ENCODE data around the gene SYT8. TPM values are rescaled to one million over a fixed set of nuclear protein-coding genes. Genes with fewer than 3 reads are reported as not detected.

The SYT8 gene
- total RNA-seq, 5 donors from 2014 or later (not counting 1 experiment from before 2014, with no cell fraction given) = not detected

- H3K4me1 Mint-ChIP-seq = peaks cover 37 to 63% (median 60%) of the 10 kb centered on the region in 3 donors
- CTCF ChIA-PET = interaction anchor here in 1 of 2 donors (0.6 kb wide), 1 partner anchor 16 kb away, joined by 5 read pairs; no protein-coding TSS in a partner anchor
Observed at GRCh38 chr11:1866226-1866625, 31.4 kb downstream of the SYT8 start.

GRCh38 chr11:1866776-1867175, 32.0 kb downstream of the SYT8 start:
- Mint-ChIP-seq H3K27ac (no peak overlapping the region), H3K9me3 (no peaks in the 10 kb centered on the region)
- DNase-seq = no peak

More at GRCh38 chr11:1866226-1866625, 31.4 kb downstream of the SYT8 start:
- Mint-ChIP-seq H3K27me3 (no peaks in the 10 kb centered on the region), H3K9me3 (no peaks in the 10 kb centered on the region), H3K36me3 (peaks cover 5% of the 10 kb centered on the region), H3K4me3 (no peak overlapping the region), H3K27ac (no peak overlapping the region)
- ATAC-seq (replicated peaks in 1 of 4) = no peak
- POLR2A ChIA-PET = no interaction called here
- no peaks in the 10 kb centered on the region for H3K9me3 ChIP-seq
- H3K36me3 ChIP-seq (ENCODE audit: control insufficient read depth in 2 of 2, extremely low read depth in 1 of 2, insufficient read depth in 1 of 2, low read length in 1 of 2) = peaks cover 19 to 23% of the 10 kb centered on the region in 2 donors
- H3K4me1 ChIP-seq (ENCODE audit: control insufficient read depth in 1 of 2, extremely low read depth in 1 of 2, insufficient read depth in 2 of 2, low read length in 2 of 2) = peaks cover 34 to 91% of the 10 kb centered on the region in 2 experiments
- no peak overlapping the region for H3K4me3 ChIP-seq (ENCODE audit: control insufficient read depth in 1 of 2, extremely low read depth in 1 of 2, low read length in 1 of 2)
- no peaks in the 10 kb centered on the region for H3K27me3 ChIP-seq (replicated peaks in 1 of 2; ENCODE audit: control insufficient read depth in 2 of 2, extremely low read depth in 1 of 2, insufficient read depth in 2 of 2, low read length in 1 of 2)
- no peak for DNase-seq
- no peak overlapping the region for H3K27ac ChIP-seq (ENCODE audit: low read length)
- 85% methylated on average over 6 of the region's 8 CpGs for WGBS (ENCODE audit: insufficient coverage)

GRCh38 chr11:1867381-1867780, 32.6 kb downstream of the SYT8 start:
- Mint-ChIP-seq H3K4me3 (peak overlapping the region in 1 of 3 donors; percentile 79), H3K9me3 (no peaks in the 10 kb centered on the region), H3K4me1 (peaks cover 42 to 73% (median 69%) of the 10 kb centered on the region in 3 donors), H3K27me3 (no peaks in the 10 kb centered on the region), H3K27ac (no peak overlapping the region), H3K36me3 (peaks cover 5% of the 10 kb centered on the region)
- WGBS (ENCODE audit: insufficient coverage) = 90% methylated on average over 2 of the region's 8 CpGs
- no peak for DNase-seq
- ChIA-PET CTCF (no interaction called here), POLR2A (no interaction called here)
- H3K4me3 ChIP-seq (ENCODE audit: control insufficient read depth in 1 of 2, extremely low read depth in 1 of 2, low read length in 1 of 2) = no peak overlapping the region
- no peaks in the 10 kb centered on the region for H3K27me3 ChIP-seq (replicated peaks in 1 of 2; ENCODE audit: control insufficient read depth in 2 of 2, extremely low read depth in 1 of 2, insufficient read depth in 2 of 2, low read length in 1 of 2)
- H3K4me1 ChIP-seq (ENCODE audit: control insufficient read depth in 1 of 2, extremely low read depth in 1 of 2, insufficient read depth in 2 of 2, low read length in 2 of 2) = peaks cover 26 to 99% of the 10 kb centered on the region in 2 experiments
- peaks cover 19 to 21% of the 10 kb centered on the region in 2 donors for H3K36me3 ChIP-seq (ENCODE audit: control insufficient read depth in 2 of 2, extremely low read depth in 1 of 2, insufficient read depth in 1 of 2, low read length in 1 of 2)
- H3K27ac ChIP-seq (ENCODE audit: low read length) = no peak overlapping the region
- H3K9me3 ChIP-seq = no peaks in the 10 kb centered on the region
- ATAC-seq (replicated peaks in 1 of 4) = no peak

More at GRCh38 chr11:1866776-1867175, 32.0 kb downstream of the SYT8 start:
- H3K9me3 ChIP-seq = no peaks in the 10 kb centered on the region
- H3K27ac ChIP-seq (ENCODE audit: low read length) = no peak overlapping the region
- no peak overlapping the region for H3K4me3 ChIP-seq (ENCODE audit: control insufficient read depth in 1 of 2, extremely low read depth in 1 of 2, low read length in 1 of 2)
- H3K4me1 Mint-ChIP-seq = peaks cover 37 to 67% (median 63%) of the 10 kb centered on the region in 3 donors
- no peak for ATAC-seq (replicated peaks in 1 of 4)
- POLR2A ChIA-PET = no interaction called here
- no peak overlapping the region for H3K4me3 Mint-ChIP-seq
- WGBS (ENCODE audit: insufficient coverage) = 94% methylated on average over 14 of the region's 15 CpGs
- CTCF ChIA-PET = interaction anchor here in 1 of 2 donors (0.6 kb wide), 1 partner anchor 16 kb away, joined by 5 read pairs; no protein-coding TSS in a partner anchor
- peaks cover 19 to 23% of the 10 kb centered on the region in 2 donors for H3K36me3 ChIP-seq (ENCODE audit: control insufficient read depth in 2 of 2, extremely low read depth in 1 of 2, insufficient read depth in 1 of 2, low read length in 1 of 2)
- no peaks in the 10 kb centered on the region for H3K27me3 Mint-ChIP-seq
- H3K27me3 ChIP-seq (replicated peaks in 1 of 2; ENCODE audit: control insufficient read depth in 2 of 2, extremely low read depth in 1 of 2, insufficient read depth in 2 of 2, low read length in 1 of 2) = no peaks in the 10 kb centered on the region
- peaks cover 31 to 97% of the 10 kb centered on the region in 2 experiments for H3K4me1 ChIP-seq (ENCODE audit: control insufficient read depth in 1 of 2, extremely low read depth in 1 of 2, insufficient read depth in 2 of 2, low read length in 2 of 2)
- peaks cover 5% of the 10 kb centered on the region for H3K36me3 Mint-ChIP-seq

- DNase-seq (no peak), ATAC-seq (replicated peaks in 1 of 4) (no peak)
- Mint-ChIP-seq H3K36me3 (peaks cover 3% of the 10 kb centered on the region), H3K27ac (peak overlapping the region in 1 of 2 donors; percentile 22), H3K4me1 (peaks cover 45 to 79% (median 74%) of the 10 kb centered on the region in 3 donors), H3K4me3 (peak overlapping the region in 1 of 3 donors; percentile 79), H3K9me3 (no peaks in the 10 kb centered on the region), H3K27me3 (no peaks in the 10 kb centered on the region)
- peaks cover 29 to 99% of the 10 kb centered on the region in 2 experiments for H3K4me1 ChIP-seq (ENCODE audit: control insufficient read depth in 1 of 2, extremely low read depth in 1 of 2, insufficient read depth in 2 of 2, low read length in 2 of 2)
- POLR2A ChIA-PET = no interaction called here
- H3K4me3 ChIP-seq (ENCODE audit: control insufficient read depth in 1 of 2, extremely low read depth in 1 of 2, low read length in 1 of 2) = no peak overlapping the region
- H3K27me3 ChIP-seq (replicated peaks in 1 of 2; ENCODE audit: control insufficient read depth in 2 of 2, extremely low read depth in 1 of 2, insufficient read depth in 2 of 2, low read length in 1 of 2) = no peaks in the 10 kb centered on the region
- CTCF ChIA-PET = no interaction called here
- no peak overlapping the region for H3K27ac ChIP-seq (ENCODE audit: low read length)
- peaks cover 13 to 16% of the 10 kb centered on the region in 2 donors for H3K36me3 ChIP-seq (ENCODE audit: control insufficient read depth in 2 of 2, extremely low read depth in 1 of 2, insufficient read depth in 1 of 2, low read length in 1 of 2)
- H3K9me3 ChIP-seq = no peaks in the 10 kb centered on the region
- 90% methylated on average over 9 of the region's 14 CpGs for WGBS (ENCODE audit: insufficient coverage)
Observed at GRCh38 chr11:1868056-1868635, 33.4 kb downstream of the SYT8 start.

- peaks cover 12 to 14% of the 10 kb centered on the region in 2 donors for H3K36me3 ChIP-seq (ENCODE audit: control insufficient read depth in 2 of 2, extremely low read depth in 1 of 2, insufficient read depth in 1 of 2, low read length in 1 of 2)
- Mint-ChIP-seq H3K36me3 (peaks cover 2% of the 10 kb centered on the region), H3K9me3 (no peaks in the 10 kb centered on the region), H3K4me1 (peaks cover 44 to 77% (median 77%) of the 10 kb centered on the region in 3 donors), H3K4me3 (peak overlapping the region; percentile 29 to 79 (median 45)), H3K27ac (peak overlapping the region; percentile 65 to 82), H3K27me3 (no peaks in the 10 kb centered on the region)
- H3K9me3 ChIP-seq = no peaks in the 10 kb centered on the region
- H3K4me3 ChIP-seq (ENCODE audit: control insufficient read depth in 1 of 2, extremely low read depth in 1 of 2, low read length in 1 of 2) = no peak overlapping the region
- H3K27me3 ChIP-seq (replicated peaks in 1 of 2; ENCODE audit: control insufficient read depth in 2 of 2, extremely low read depth in 1 of 2, insufficient read depth in 2 of 2, low read length in 1 of 2) = no peaks in the 10 kb centered on the region
- H3K4me1 ChIP-seq (ENCODE audit: control insufficient read depth in 1 of 2, extremely low read depth in 1 of 2, insufficient read depth in 2 of 2, low read length in 2 of 2) = peaks cover 29 to 99% of the 10 kb centered on the region in 2 experiments
- ChIA-PET POLR2A (interaction anchor here in 1 of 2 donors (0.7 kb wide), 1 partner anchor 12 kb away, joined by 3 read pairs; no protein-coding TSS in a partner anchor), CTCF (no interaction called here)
- no peak for ATAC-seq (replicated peaks in 1 of 4)
- DNase-seq = no peak
- H3K27ac ChIP-seq (ENCODE audit: low read length) = peak overlapping the region; percentile 25
- WGBS (ENCODE audit: insufficient coverage) = 75% methylated on average over 22 of the region's 25 CpGs
Observed at GRCh38 chr11:1868636-1869291, 34.0 kb downstream of the SYT8 start.

- ATAC-seq (replicated peaks in 1 of 4) (peak in 1 of 4 experiments; percentile 12), DNase-seq (peak in 1 of 35 experiments; percentile 3)
- peak overlapping the region; percentile 25 for H3K27ac ChIP-seq (ENCODE audit: low read length)
- H3K9me3 Mint-ChIP-seq = no peaks in the 10 kb centered on the region
- H3K36me3 ChIP-seq (ENCODE audit: control insufficient read depth in 2 of 2, extremely low read depth in 1 of 2, insufficient read depth in 1 of 2, low read length in 1 of 2) = peaks cover 12 to 14% of the 10 kb centered on the region in 2 donors
- peak overlapping the region; percentile 93 to 94 for H3K27ac Mint-ChIP-seq
- POLR2A ChIA-PET = interaction anchor here in 1 of 2 donors (0.7 kb wide), 1 partner anchor 13 kb away, joined by 3 read pairs; no protein-coding TSS in a partner anchor
- CTCF ChIA-PET = interaction anchor here in 1 of 2 donors (0.5 kb wide), 1 partner anchor 36 kb away, joined by 4 read pairs; no protein-coding TSS in a partner anchor
- 68% methylated on average over 21 of the region's 34 CpGs for WGBS (ENCODE audit: insufficient coverage)
- peaks cover 39 to 72% (median 71%) of the 10 kb centered on the region in 3 donors for H3K4me1 Mint-ChIP-seq
- peak overlapping the region in 1 of 2 donors; percentile 20 for H3K4me3 ChIP-seq (ENCODE audit: control insufficient read depth in 1 of 2, extremely low read depth in 1 of 2, low read length in 1 of 2)
- H3K9me3 ChIP-seq = no peaks in the 10 kb centered on the region
- H3K36me3 Mint-ChIP-seq = peaks cover 2% of the 10 kb centered on the region
- no peaks in the 10 kb centered on the region for H3K27me3 Mint-ChIP-seq
- H3K4me1 ChIP-seq (ENCODE audit: control insufficient read depth in 1 of 2, extremely low read depth in 1 of 2, insufficient read depth in 2 of 2, low read length in 2 of 2) = peaks cover 29 to 96% of the 10 kb centered on the region in 2 experiments
- H3K4me3 Mint-ChIP-seq = peak overlapping the region; percentile 75 to 79 (median 75)
- H3K27me3 ChIP-seq (replicated peaks in 1 of 2; ENCODE audit: control insufficient read depth in 2 of 2, extremely low read depth in 1 of 2, insufficient read depth in 2 of 2, low read length in 1 of 2) = no peaks in the 10 kb centered on the region
Observed at GRCh38 chr11:1869427-1870325, 34.9 kb downstream of the SYT8 start.

Measured in T-cell (primary cell).